HUES48 (cell line): ENCODE data around the gene UBE2QL1.

Experiments used
- H3K27ac ChIP-seq: one replicate; pipeline ENCODE4 v1.7.0; 2013; ENCODE audit warnings: low read depth, low read length, inconsistent platforms
- H3K27me3 ChIP-seq: 2 replicates; pipeline ENCODE4 v1.6.1; 2013; ENCODE audit warnings: mild to moderate bottlenecking, low read length; ENCODE audit not compliant: control insufficient read depth, insufficient read depth
- H3K36me3 ChIP-seq: 2 replicates; pipeline ENCODE4 v1.6.1; 2013; ENCODE audit warnings: low read length; ENCODE audit not compliant: control insufficient read depth, insufficient read depth
- H3K4me1 ChIP-seq: 2 replicates; pipeline ENCODE4 v1.6.1; 2013; ENCODE audit warnings: mild to moderate bottlenecking, low read length; ENCODE audit not compliant: control insufficient read depth, insufficient read depth
- H3K4me3 ChIP-seq: 2 replicates; pipeline ENCODE4 v1.5.1; 2013; ENCODE audit warnings: mild to moderate bottlenecking, low read depth, low read length
- H3K9ac ChIP-seq: 2 replicates; pipeline ENCODE4 v1.6.1; 2013; ENCODE audit warnings: mild to moderate bottlenecking, low read depth, low read length, moderate library complexity
- H3K9me3 ChIP-seq: 2 replicates; pipeline ENCODE4 v1.6.1; 2013; ENCODE audit warnings: low read length; ENCODE audit not compliant: control insufficient read depth, insufficient read depth

Gene UBE2QL1

DNA sequence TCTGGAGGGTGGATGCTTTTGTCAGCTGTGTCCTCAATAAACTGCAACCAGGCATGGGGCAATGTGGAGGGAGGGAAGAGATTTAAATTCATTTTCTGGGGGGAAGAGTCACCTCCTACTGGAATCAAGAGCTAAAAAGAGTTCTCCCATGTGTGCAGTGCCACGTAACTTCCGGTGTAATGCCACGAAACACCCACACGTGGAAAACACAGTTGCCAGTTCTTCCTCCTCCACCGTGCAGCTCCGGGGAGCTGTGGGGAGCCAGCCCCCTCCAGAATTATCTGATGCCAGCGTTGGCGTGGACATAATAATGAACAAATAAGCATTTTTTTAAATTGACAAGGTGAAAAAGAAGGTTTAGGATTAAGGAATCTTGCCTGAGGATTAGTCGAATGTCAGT lies 38.2 kb upstream of the UBE2QL1 start:
- H3K4me3 ChIP-seq, result no peak overlapping the region
- no peaks in the 10 kb centered on the region for H3K4me1 ChIP-seq
- no peak overlapping the region for H3K27ac ChIP-seq
- H3K36me3 ChIP-seq, result no peaks in the 10 kb centered on the region
- no peaks in the 10 kb centered on the region for H3K27me3 ChIP-seq
- H3K9me3 ChIP-seq, result no peaks in the 10 kb centered on the region
- H3K9ac ChIP-seq, result no peak overlapping the region

- no peak overlapping the region for H3K9ac ChIP-seq
- H3K4me3 ChIP-seq, result no peak overlapping the region
- no peak overlapping the region for H3K27ac ChIP-seq
- no peaks in the 10 kb centered on the region for H3K9me3 ChIP-seq
- H3K4me1 ChIP-seq, result no peaks in the 10 kb centered on the region
- no peaks in the 10 kb centered on the region for H3K27me3 ChIP-seq
- no peaks in the 10 kb centered on the region for H3K36me3 ChIP-seq
These were observed 37.5 kb upstream of the UBE2QL1 start for GRCh38 chr5:6411141-6411540.

- no peak overlapping the region for H3K27ac ChIP-seq
- H3K9ac ChIP-seq, result no peak overlapping the region
- H3K9me3 ChIP-seq, result no peaks in the 10 kb centered on the region
- H3K4me3 ChIP-seq, result no peak overlapping the region
- H3K36me3 ChIP-seq, result no peaks in the 10 kb centered on the region
- no peaks in the 10 kb centered on the region for H3K4me1 ChIP-seq
- H3K27me3 ChIP-seq, result no peaks in the 10 kb centered on the region
These were observed 35.8 kb upstream of the UBE2QL1 start for GRCh38 chr5:6412811-6413210.

- H3K27me3 ChIP-seq, result no peaks in the 10 kb centered on the region
- H3K27ac ChIP-seq, result no peak overlapping the region
- no peak overlapping the region for H3K4me3 ChIP-seq
- H3K9me3 ChIP-seq, result peaks cover 5% of the 10 kb centered on the region; the same call in 1 of the 2 replicates
- no peaks in the 10 kb centered on the region for H3K36me3 ChIP-seq
- no peak overlapping the region for H3K9ac ChIP-seq
- no peaks in the 10 kb centered on the region for H3K4me1 ChIP-seq
These were observed 31.0 kb upstream of the UBE2QL1 start for GRCh38 chr5:6417657-6418056.

DNA sequence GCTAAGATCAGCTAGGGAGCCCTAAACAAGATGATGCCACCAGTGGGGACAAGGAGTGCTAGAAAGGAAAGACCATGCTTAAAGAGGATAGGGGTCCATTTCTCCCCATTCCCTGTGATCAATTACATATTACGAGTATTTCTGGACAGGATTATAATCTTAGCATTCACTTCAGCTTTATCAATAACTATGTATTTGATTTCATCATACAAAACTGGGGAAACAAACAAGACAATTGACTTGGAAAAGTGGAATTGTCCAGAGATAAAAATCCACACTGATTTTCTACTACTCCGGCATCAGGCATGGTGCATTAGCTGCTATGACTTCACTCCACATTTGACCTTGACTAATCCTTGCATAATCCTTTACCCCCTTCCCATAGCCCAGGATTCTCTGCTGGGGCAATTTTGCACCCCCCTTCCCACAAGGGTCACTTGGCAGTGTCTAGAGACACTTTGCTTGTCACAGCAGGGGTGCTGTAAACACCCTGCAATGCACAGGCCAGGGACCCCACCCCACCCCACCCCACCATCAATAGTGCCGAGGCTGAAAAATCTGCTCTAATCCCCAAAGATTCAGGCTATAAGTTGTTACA lies 29.9 kb upstream of the UBE2QL1 start:
- Histone ChIP-seq H3K9me3 (peaks cover 5% of the 10 kb centered on the region; the same call in 1 of the 2 replicates), H3K9ac (no peak overlapping the region), H3K36me3 (no peaks in the 10 kb centered on the region), H3K4me3 (no peak overlapping the region), H3K27ac (no peak overlapping the region), H3K4me1 (no peaks in the 10 kb centered on the region), H3K27me3 (no peaks in the 10 kb centered on the region)

GRCh38 chr5:6419340-6419852 lies 29.3 kb upstream of the UBE2QL1 start:
- H3K27ac ChIP-seq, result no peak overlapping the region
- no peak overlapping the region for H3K4me3 ChIP-seq
- no peaks in the 10 kb centered on the region for H3K36me3 ChIP-seq
- no peaks in the 10 kb centered on the region for H3K4me1 ChIP-seq
- H3K27me3 ChIP-seq, result no peaks in the 10 kb centered on the region
- H3K9me3 ChIP-seq, result peaks cover 5% of the 10 kb centered on the region; the same call in 1 of the 2 replicates
- H3K9ac ChIP-seq, result no peak overlapping the region

DNA sequence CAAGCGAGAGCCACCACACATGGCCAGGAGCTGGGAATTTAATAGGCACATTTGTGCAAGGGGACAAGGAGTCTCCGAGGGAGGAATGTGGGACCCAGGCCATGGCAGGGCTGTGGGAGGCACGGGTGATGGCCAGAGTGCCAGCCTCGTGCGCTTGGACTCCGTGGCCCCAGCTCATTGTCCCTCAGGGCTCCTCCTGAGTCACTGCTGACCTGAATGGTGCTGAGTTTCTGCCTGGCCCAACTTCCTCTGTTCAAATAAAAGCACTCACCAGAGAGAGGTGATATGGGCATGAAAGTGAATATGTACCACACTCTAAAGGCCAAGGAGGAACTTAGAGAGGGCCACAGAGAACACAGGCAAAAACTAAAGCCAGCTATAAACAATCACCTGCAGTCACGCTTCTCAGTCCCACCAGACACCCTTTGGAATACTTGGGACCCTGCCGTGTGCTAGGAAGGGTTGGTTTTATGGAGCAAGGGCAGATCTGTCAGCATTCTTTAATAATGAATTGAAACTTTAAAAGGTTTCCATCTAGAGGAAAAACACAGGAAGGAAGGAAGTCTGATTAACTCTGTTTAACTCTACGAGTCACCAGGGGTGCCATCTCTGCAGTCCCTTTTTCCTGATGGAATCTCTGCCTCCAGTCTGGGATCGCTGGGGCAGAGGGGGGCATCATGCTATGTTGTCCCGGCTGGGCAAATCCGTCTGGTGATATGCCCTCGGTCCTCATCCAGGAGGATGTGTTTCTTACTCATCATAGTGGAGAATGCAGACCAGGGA lies 25.1 kb upstream of the UBE2QL1 start:
- H3K36me3 ChIP-seq, result no peaks in the 10 kb centered on the region
- H3K4me3 ChIP-seq, result no peak overlapping the region
- H3K9me3 ChIP-seq, result no peaks in the 10 kb centered on the region
- no peaks in the 10 kb centered on the region; the same call in 1 of the 2 replicates for H3K27me3 ChIP-seq
- H3K9ac ChIP-seq, result no peak overlapping the region
- no peaks in the 10 kb centered on the region for H3K4me1 ChIP-seq
- no peak overlapping the region for H3K27ac ChIP-seq

DNA sequence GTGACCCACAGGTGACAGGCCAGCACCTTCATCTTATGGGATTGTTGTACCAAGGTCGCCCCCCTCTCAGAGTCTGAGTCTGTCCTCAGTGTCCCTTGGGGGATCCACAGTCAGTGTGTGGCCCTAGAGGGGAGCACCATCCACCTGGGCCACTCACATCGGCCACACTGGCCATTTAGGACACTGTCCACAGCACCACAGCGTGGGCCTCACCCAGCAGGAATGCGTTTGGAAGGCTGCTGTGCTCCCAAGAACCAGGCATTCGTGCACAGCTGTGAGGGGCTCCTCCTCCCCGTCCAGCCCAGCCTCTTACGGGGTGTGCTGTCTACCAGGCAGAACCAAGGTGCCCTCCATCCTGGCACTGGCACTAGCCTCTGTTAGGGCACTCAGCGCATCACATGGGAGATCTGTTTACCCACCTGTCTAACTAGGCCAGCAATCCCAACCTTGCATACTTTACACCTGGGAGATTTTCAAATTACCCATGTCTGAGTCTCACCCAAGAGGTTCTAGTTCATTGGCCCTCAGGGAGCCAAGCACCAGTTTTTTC lies 24.5 kb upstream of the UBE2QL1 start:
- no peak overlapping the region for H3K27ac ChIP-seq
- H3K9me3 ChIP-seq, result no peaks in the 10 kb centered on the region
- H3K9ac ChIP-seq, result no peak overlapping the region
- no peak overlapping the region for H3K4me3 ChIP-seq
- H3K27me3 ChIP-seq, result no peaks in the 10 kb centered on the region; the same call in 1 of the 2 replicates
- no peaks in the 10 kb centered on the region for H3K4me1 ChIP-seq
- no peaks in the 10 kb centered on the region for H3K36me3 ChIP-seq

- no peak overlapping the region for H3K27ac ChIP-seq
- H3K4me1 ChIP-seq, result no peaks in the 10 kb centered on the region
- H3K36me3 ChIP-seq, result no peaks in the 10 kb centered on the region
- H3K9me3 ChIP-seq, result no peaks in the 10 kb centered on the region
- no peak overlapping the region for H3K4me3 ChIP-seq
- H3K9ac ChIP-seq, result no peak overlapping the region
- H3K27me3 ChIP-seq, result no peaks in the 10 kb centered on the region; the same call in 1 of the 2 replicates
These were observed 24.0 kb upstream of the UBE2QL1 start for GRCh38 chr5:6424700-6425099.

GRCh38 chr5:6427694-6428093 lies 21.0 kb upstream of the UBE2QL1 start:
- no peaks in the 10 kb centered on the region; the same call in none of the 2 replicates for H3K27me3 ChIP-seq
- no peak overlapping the region for H3K27ac ChIP-seq

More at GRCh38 chr5:6427694-6428093, 21.0 kb upstream of the UBE2QL1 start:
- Histone ChIP-seq H3K36me3 (no peaks in the 10 kb centered on the region), H3K9ac (no peak overlapping the region), H3K4me3 (no peak overlapping the region), H3K9me3 (no peaks in the 10 kb centered on the region), H3K4me1 (no peaks in the 10 kb centered on the region)
